ENCODE data around the gene KRTAP4-7. TPM values are rescaled to one million over a fixed set of nuclear protein-coding genes. Genes with fewer than 3 reads are reported as not detected.
A peak's percentile ranks its signal among the peaks of the same experiment; 100 is the strongest.
"Not testable (repeated sequence)": the region's sequence is repeated elsewhere in the genome, so short reads cannot be mapped to it uniquely, and the experiment has no call there.

Gene KRTAP4-7
- not detected for total RNA-seq

- peak in 1 of 2 donors; percentile 33 for DNase-seq
- not testable (repeated sequence) for H3K36me3 ChIP-seq; H3K4me1 ChIP-seq; H3K9me3 ChIP-seq; H3K27me3 ChIP-seq; ATAC-seq (ENCODE audit: low FRiP score in 2 of 2); H3K4me3 ChIP-seq; H3K27ac ChIP-seq
- WGBS, 2 donors: 76 to 81% methylated on average over 2 to 8 of the region's 14 CpGs
Measured at GRCh38 chr17:41084100-41084856, at the start of gene KRTAP4-7. TSS of gene KRTAP4-7 (plus strand) at chr17:41084150. CDS start at chr17:41084207, 57 bp downstream.

- H3K9me3 ChIP-seq; H3K27ac ChIP-seq; H3K36me3 ChIP-seq; ATAC-seq (ENCODE audit: low FRiP score in 2 of 2); H3K27me3 ChIP-seq; H3K4me1 ChIP-seq; H3K4me3 ChIP-seq: not testable (repeated sequence)
- peak in 1 of 2 donors; percentile 61 for DNase-seq
- WGBS, 2 donors: 88 to 89% methylated on average over 7 to 9 of the region's 10 CpGs
Measured at GRCh38 chr17:41034346-41034935, 49.5 kb upstream of the KRTAP4-7 start, which contains the start of gene KRTAP1-3. TSS of gene KRTAP1-3 (minus strand) at chr17:41034874. CDS start at chr17:41034821, 53 bp downstream.

DNA sequence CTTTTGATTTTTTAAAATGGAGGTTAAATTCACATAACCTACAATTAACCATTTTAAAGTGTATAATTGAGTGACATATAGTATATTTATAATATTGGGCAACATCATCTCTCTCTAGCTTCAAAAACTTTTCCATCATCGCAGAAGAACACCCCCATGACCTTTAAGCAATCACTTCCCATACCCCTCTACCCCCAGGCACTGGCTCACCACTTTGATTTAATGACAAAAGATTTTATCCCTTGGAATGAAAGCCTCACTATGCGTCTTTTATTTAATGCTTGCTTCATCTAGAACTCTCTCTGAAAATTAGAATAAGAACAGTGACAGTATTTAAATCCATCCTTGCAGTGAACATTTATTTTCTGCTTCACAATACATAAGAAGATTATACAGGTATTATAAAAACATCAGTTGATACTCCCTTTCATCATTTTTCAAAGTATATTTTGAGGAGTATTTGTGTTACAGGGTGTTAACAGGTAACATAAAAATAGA is 46.0 kb upstream of the KRTAP4-7 start:
- WGBS, 2 donors: 75 to 82% methylated on average over 2 of the region's 2 CpGs

GRCh38 chr17:41040783-41041571 is 43.0 kb upstream of the KRTAP4-7 start, which contains the start of gene KRTAP1-1:
TSS of gene KRTAP1-1 (minus strand) at chr17:41041450. CDS start at chr17:41041397, 53 bp downstream.
- not testable (repeated sequence) for H3K27me3 ChIP-seq, H3K4me3 ChIP-seq, H3K27ac ChIP-seq, H3K36me3 ChIP-seq, H3K9me3 ChIP-seq, H3K4me1 ChIP-seq
- WGBS, 2 donors: 83 to 93% methylated on average over 7 to 12 of the region's 14 CpGs
- peak in 1 of 2 donors; percentile 66 for DNase-seq
- ATAC-seq (ENCODE audit: low FRiP score in 2 of 2): peak in 1 of 2 donors; percentile 37

More for the DNA sequence above, 46.0 kb upstream of the KRTAP4-7 start:
- H3K27ac ChIP-seq: no peak overlapping the region
- no peaks in the 10 kb centered on the region for H3K27me3 ChIP-seq
- no peak for ATAC-seq (ENCODE audit: low FRiP score in 2 of 2)
- no peak overlapping the region for H3K4me3 ChIP-seq
- no peaks in the 10 kb centered on the region for H3K36me3 ChIP-seq
- H3K4me1 ChIP-seq: no peaks in the 10 kb centered on the region
- no peak for DNase-seq
- no peaks in the 10 kb centered on the region for H3K9me3 ChIP-seq
- no peak for TF ChIP-seq POLR2A (IDR thresholded peaks at IDR 0.05)
- TF ChIP-seq POLR2AphosphoS5 (IDR thresholded peaks at IDR 0.05): no peak
- TF ChIP-seq CTCF (IDR thresholded peaks at IDR 0.05): no peak
- TF ChIP-seq EP300 (IDR thresholded peaks at IDR 0.05): no peak

DNA sequence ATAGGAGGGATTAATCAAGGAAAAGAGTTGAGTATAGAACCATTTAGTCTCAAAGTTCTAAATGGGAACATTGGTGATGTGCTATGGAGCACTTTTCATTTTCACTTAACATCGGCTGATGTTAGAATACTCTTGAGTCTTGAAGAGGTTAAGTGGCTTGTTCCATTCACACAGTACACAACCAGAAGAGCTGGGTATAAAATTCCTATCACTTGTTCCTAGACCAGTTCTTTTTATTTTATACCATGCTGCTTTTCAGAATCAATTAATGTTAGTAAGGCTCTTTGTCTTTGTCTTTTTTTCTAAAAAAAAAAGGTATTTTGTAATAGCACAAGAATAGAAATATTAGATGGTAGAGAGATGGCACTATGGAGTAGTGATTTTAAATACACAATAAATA is 41.0 kb upstream of the KRTAP4-7 start:
- 87 to 97% methylated on average over 1 of the region's 1 CpG for WGBS, 2 donors
- Histone ChIP-seq H3K27ac (no peak overlapping the region), H3K9me3 (no peaks in the 10 kb centered on the region), H3K4me1 (no peaks in the 10 kb centered on the region), H3K27me3 (no peaks in the 10 kb centered on the region), H3K4me3 (no peak overlapping the region), H3K36me3 (no peaks in the 10 kb centered on the region)
- DNase-seq: no peak
- ATAC-seq (ENCODE audit: low FRiP score in 2 of 2): no peak
- no peak for TF ChIP-seq CTCF (IDR thresholded peaks at IDR 0.05)
- no peak for TF ChIP-seq POLR2A (IDR thresholded peaks at IDR 0.05)
- TF ChIP-seq POLR2AphosphoS5 (IDR thresholded peaks at IDR 0.05): no peak
- no peak for TF ChIP-seq EP300 (IDR thresholded peaks at IDR 0.05)

DNA sequence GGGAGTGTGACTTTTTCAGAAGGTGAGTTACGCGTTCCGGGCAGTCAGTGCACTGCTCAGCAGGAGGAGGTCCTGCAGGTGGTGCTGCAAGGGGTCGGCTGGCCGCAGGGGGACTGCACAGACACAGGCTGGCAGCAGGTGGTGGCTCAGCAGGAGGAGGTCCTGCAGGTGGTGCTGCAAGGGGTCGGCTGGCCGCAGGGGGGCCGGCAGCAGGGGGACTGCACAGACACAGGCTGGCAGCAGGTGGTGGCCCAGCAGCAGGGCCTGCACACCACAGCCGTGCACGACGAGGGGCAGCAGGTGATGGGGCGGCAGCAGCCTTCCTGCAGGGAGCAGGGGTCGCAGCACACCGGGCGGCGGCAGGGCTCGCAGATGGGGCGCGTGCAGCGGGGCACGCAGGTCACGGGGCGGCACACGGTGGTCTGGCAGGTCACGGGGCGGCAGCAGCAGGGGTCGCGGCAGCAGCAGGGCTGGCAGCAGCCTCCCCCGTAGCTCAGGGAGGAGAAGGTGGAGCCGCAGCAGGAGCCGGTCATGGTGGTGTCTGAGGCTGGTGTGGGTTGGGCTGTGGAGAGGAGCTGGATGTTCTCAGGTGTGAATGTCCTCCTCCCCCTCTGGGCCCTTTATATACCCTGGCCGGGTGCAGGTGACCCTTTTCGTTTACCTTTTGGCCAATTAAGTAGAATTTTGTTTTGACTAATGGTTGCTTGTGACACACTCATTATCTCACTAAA is 37.0 kb upstream of the KRTAP4-7 start, which contains the start of gene KRTAP2-1:
KRTAP2-1 (minus strand) TSS at position 582 of the 731 bp plus-strand sequence; CDS start at position 533, 49 bp downstream.
- not testable (repeated sequence) for H3K9me3 ChIP-seq, H3K4me1 ChIP-seq, H3K27me3 ChIP-seq, H3K4me3 ChIP-seq, H3K36me3 ChIP-seq, H3K27ac ChIP-seq
- 50 to 77% methylated on average over 5 to 7 of the region's 33 CpGs for WGBS, 2 donors
- ATAC-seq (ENCODE audit: low FRiP score in 2 of 2) (peak in 1 of 2 donors; percentile 26), DNase-seq (peak in 1 of 2 donors; percentile 19)
